GM18870 (cell line): ENCODE data around the gene TMEM14A.
"Not testable (repeated sequence)": the region's sequence is repeated elsewhere in the genome, so short reads cannot be mapped to it uniquely, and the experiment has no call there.

Experiments used
- ATAC-seq: cut with Tn5 transposase; IDR thresholded peaks from one replicate; pipeline ENCODE4 v1.9.1; 2021; ENCODE audit warnings: moderate library complexity; ENCODE audit not compliant: unreplicated experiment

The TMEM14A gene

DNA sequence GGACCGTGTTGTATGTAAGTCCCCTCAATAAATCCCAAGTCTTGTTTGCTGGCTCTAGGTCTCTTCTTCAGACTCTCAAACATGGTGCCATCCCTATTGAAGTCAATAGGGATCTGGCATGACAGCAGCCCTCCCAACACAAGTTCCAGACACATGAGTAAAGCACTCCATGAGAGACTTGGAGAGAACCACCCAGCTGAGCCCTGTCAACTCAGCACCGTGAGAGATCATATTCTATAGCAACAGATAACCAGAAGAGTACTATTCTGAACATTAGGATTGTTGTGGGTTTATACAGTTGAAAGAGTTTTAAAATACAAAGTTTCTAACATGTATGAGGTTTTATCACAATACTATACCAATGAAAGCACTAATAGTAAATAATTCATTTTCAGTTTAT, 23.5 kb downstream of the TMEM14A start:
- no peak for ATAC-seq

DNA sequence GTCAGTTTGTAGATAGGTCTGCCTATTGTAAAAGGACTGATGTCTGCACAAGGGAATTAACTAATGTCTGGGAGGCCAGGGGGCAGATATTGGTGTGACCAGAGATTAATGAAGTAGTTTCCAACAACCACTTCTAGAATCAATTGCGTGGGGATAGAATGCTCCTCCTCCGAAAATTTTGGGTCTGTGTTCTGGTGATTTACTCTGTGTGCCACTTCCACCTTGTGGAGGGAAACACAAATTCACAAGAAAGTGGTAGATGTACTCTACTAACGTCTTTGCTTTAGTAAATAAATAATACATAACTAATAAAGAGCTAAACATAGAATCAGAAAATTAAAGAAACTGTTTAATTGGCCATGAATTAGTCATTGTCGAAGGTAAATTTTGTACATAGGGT, 25.5 kb downstream of the TMEM14A start:
- ATAC-seq, result no peak

GRCh38 chr6:52697903-52698302, 27.0 kb downstream of the TMEM14A start:
- no peak for ATAC-seq

DNA sequence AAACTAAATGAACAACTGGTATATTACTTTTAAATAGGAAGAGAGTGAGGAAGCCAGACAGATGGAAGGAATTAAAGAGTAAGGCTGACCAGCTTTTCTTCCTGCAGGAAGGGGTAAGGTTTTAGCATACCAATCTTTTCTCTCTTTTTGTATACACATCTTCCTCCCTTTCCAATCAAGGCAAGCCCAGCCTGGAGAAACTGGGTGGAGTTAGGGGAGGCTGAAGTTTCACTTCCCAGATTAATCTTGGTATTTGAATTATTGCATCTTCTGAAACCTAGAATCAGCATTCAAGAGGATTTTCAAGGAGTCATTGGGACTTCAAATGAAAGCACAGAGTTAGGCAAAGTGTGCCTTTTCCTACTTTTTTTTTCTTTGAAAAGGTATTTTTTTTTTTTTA, 33.1 kb downstream of the TMEM14A start:
- no peak for ATAC-seq

GRCh38 chr6:52704781-52705502, 34.0 kb downstream of the TMEM14A start:
- not testable (repeated sequence) for ATAC-seq

- ATAC-seq, result no peak
Observed at GRCh38 chr6:52706001-52706400, 35.1 kb downstream of the TMEM14A start.

GRCh38 chr6:52707963-52708680, 37.2 kb downstream of the TMEM14A start:
- ATAC-seq, result no peak

- ATAC-seq, result no peak
Observed at GRCh38 chr6:52712136-52712535, 41.2 kb downstream of the TMEM14A start.

DNA sequence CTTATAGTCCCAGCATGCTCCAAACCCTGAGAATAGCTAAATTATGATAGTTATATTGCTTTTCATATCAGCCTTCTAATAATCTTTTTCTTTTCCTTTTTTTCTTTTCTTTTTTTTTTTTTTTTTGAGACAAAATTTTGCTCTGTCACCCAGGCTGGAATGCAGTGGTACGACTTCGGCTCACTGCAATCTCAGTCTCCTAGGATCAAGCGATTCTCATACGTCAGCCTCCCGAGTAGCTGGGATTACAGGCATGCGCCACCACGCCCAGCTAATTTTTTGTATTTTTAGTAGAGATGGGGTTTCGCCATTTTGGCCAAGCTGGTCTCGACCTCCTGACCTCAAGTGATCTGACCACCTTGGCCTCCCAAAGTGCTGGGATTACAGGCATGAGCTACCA, 43.8 kb downstream of the TMEM14A start:
- not testable (repeated sequence) for ATAC-seq

DNA sequence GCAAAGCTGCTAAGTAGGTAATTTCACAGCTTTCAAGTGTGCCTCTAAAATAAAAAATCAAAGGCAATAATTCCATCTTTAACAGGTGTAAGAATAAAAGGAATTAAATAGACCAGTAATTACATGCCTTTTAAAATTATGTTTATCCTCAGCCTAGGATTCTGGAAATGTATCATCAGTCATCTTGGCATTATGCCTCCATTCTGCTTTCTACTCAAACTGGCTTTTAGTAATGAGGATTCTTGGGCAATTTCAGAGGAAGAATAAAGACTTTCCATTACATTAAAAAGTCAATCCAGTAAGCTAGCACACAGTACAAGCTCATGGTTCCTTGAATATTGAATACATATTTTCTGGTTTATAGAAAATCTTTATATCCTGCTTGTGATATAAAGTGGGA, 47.6 kb downstream of the TMEM14A start:
- ATAC-seq, result no peak

- no peak for ATAC-seq
Observed at GRCh38 chr6:52720321-52720720, 49.4 kb downstream of the TMEM14A start.

DNA sequence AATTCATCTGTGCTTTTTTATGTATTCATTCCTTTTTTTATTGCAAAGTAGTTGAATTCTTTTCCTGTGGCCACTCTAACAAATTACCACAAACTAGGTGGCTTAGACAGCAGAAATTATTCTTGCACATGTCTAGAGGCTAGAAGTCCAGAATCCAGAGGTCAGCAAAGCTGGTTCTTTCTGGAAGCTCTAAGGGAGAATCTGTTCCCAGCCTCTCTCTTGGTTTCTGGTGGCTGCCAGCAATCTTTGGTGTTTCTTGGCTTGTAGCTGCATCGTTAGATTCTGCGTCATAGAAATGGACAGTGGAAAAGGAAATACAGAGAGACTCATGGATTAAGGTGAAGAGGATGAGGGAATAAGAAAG, 53.1 kb downstream of the TMEM14A start:
- no peak for ATAC-seq

DNA sequence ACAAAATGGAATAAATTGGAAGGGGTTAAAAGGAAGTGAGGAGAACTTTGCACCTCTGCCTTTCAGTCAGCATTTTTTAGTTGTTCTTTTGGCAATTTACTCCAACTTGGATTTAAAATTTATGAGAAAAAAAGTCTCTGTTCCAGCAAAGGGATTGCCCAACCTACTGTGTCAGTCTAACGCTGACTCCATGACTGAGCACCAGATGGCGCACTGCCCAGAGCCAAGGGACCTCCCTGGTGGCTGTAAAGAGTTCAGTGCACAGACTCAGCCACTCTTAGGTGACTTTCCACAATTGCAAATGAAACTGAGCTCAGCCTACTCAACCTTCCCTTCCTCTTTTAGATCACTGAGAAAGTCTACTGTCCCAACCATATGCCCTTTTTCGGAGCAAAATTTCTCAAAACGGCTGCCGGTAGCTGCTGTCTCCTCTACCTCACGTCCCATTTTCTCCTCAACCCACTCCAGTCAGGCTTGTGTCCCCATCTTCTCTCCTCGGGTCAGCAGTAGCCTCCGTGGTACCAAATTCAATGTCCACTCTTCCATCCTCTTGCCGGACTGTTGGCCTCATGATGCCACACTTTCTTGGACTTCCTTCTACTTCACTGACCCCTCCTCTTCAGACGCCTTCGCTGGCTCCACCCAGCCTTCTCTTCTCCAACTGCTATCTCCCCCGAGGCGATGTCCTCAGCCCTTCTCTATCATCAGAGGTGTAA, 53.7 kb downstream of the TMEM14A start:
- ATAC-seq, result peak; percentile 91

DNA sequence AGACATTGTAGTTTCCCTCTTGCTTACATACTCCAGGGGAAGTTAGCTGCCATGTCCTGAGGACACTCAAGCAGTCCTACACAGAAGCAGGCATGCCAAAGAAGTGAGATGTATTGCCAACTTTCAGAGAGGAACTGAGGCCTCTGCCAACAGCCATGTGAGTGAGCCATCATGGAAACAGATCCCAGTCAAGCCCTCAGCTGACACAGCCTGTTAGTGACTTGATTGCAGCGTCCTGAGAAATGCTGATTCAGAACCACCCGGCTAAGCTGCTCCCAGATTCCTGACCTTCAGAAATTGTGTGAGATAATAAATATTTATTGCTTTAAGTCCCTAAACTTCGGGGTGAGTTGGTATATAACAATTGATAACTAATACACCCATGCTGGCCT, 54.2 kb downstream of the TMEM14A start:
- ATAC-seq, result no peak

DNA sequence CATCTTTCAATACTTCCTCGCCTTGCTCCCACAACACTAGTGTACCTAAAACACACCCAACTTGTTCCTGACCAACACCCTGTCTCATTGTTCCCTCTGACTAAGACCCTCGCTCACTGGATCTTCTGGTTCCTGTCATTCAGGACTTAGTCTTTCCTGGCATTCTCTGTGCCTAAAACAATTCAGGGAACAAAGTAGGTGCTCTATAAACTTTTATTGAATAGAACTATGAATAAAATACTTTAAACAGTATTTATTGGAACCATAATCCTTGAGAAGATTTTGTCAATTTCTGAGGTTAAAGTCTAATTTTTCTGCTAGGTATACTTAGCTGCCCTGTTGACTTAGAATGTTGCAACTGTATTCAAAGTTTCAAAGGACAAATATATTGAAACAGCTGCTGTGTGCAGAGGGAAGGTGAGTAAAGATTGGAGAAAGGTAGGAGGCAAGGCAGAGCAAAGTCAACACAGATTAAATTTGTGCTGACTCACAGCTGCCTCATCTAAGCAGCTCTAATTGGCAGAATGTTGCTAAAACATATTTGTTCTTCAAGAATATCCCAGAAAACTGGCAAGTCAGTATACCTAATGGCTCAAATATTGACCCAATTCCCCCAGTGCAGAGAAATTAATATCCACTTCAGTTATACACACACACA, 54.8 kb downstream of the TMEM14A start:
- ATAC-seq, result no peak

GRCh38 chr6:52726193-52726542, 55.3 kb downstream of the TMEM14A start:
- no peak for ATAC-seq

DNA sequence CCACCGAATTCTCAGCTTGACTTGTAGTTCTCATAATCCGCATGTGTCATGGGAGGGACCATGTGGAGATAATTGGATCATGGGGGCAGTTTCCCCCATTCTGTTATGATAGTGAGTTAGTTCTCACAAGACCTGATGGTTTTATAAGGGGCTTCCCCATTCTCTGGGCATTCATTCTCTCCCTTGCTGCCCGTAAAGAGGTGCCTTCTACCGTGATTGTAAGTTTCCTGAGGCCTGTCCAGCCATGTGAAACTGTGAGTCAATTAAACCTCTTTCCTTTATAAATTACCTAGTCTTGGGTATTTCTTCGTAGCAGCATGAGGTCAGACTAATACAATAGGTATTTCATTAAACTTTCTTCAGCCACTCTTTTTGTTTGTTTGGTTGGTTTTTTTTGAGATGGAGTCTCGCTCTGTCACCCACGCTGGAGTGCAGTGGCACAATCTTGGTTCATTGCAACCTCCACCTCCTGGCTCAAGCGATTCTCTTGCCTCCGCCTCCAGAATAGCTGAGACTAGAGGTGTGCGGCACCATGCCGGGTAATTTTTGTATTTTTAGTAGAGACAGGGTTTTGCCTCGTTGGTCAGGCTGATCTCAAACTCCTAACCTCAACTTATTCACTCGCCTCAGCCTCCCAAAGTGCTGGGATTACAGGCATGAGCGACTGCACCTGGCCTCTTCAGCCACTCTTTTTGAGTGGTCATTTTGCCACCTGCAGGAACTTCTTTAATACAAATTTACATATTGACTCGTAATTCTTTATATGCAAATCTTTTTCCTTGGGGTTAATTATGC, 56.0 kb downstream of the TMEM14A start:
- ATAC-seq, result no peak

DNA sequence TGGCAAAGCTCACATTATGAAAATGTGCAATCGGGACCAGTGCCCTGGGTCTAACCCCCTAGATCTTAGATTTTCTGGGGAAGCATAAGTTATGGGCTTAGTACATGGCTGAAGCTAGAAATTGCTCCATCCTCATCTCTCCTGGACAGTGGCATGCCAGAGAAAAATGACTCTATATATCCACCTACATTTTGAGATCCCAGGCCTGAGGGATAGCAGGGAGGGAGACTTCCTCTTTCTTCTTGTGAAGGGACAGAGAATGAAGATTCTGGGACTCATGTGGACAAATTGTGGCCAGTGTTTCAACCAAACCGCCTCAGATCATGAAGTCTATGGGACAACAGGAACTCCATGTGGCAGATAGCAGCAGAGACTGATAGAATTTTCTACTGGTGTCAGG, 57.0 kb downstream of the TMEM14A start:
- no peak for ATAC-seq

- no peak for ATAC-seq
Observed at GRCh38 chr6:52728394-52728793, 57.5 kb downstream of the TMEM14A start.

- no peak for ATAC-seq
Observed at GRCh38 chr6:52729576-52729975, 58.7 kb downstream of the TMEM14A start.

GRCh38 chr6:52731719-52732118, 60.8 kb downstream of the TMEM14A start:
- no peak for ATAC-seq
